Neural cell (in vitro differentiated cells): ENCODE data around the gene RGS13. TPM values are rescaled to one million over a fixed set of nuclear protein-coding genes. Genes with fewer than 3 reads are reported as not detected.

Source experiments
- H2AFZ ChIP-seq: fragments of 200-600, 300-800 bp; sonication (generic), shearing (Covaris generic); 2 replicates; pipeline ENCODE4 v1.6.0; 2014; ENCODE audit warnings: low read depth, mild to moderate bottlenecking, antibody characterized with exemption, low read length, moderate library complexity
- H3F3A ChIP-seq: fragments of 200-600 bp; shearing (Covaris generic); 2 replicates; pipeline ENCODE4 v1.6.1; 2016; ENCODE audit warnings: mild to moderate bottlenecking, moderate library complexity, mixed read lengths, antibody characterized with exemption, low read length; ENCODE audit not compliant: insufficient read depth, poor library complexity, severe bottlenecking
- H3K27ac ChIP-seq: fragments of 200-600, 300-800 bp; sonication (generic), shearing (Covaris generic); 2 replicates; pipeline ENCODE4 v1.5.1; 2014; ENCODE audit warnings: mild to moderate bottlenecking, low read length, moderate library complexity
- H3K27me3 ChIP-seq: fragments of 300-800, 200-600 bp; sonication (generic), shearing (Covaris generic); 2 replicates; pipeline ENCODE4 v1.6.0; 2014; ENCODE audit warnings: mild to moderate bottlenecking, low read depth, low read length, moderate library complexity; ENCODE audit not compliant: insufficient read depth
- H3K36me3 ChIP-seq: fragments of 300-800, 200-600 bp; sonication (generic), shearing (Covaris generic); 2 replicates; pipeline ENCODE4 v1.5.1; 2014; ENCODE audit warnings: mild to moderate bottlenecking, antibody characterized with exemption, low read length, moderate library complexity; ENCODE audit not compliant: insufficient read depth
- H3K4me2 ChIP-seq: fragments of 300-800, 200-600 bp; sonication (generic), shearing (Covaris generic); 2 replicates; pipeline ENCODE4 v1.6.0; 2014; ENCODE audit warnings: mild to moderate bottlenecking, low read length
- H3K4me3 ChIP-seq: fragments of 300-800, 200-600 bp; sonication (generic), shearing (Covaris generic); 2 replicates; pipeline ENCODE4 v1.5.1; 2014; ENCODE audit warnings: mild to moderate bottlenecking, low read length, moderate library complexity
- H3K79me2 ChIP-seq: fragments of 200-600 bp; shearing (Covaris generic); replicated peaks from 2 replicates; pipeline ENCODE4 v1.6.0; 2014; ENCODE audit warnings: mild to moderate bottlenecking, low read length, moderate library complexity; ENCODE audit not compliant: insufficient read depth
- H3K9ac ChIP-seq: fragments of 300-800, 200-600 bp; sonication (generic), shearing (Covaris generic); 2 replicates; pipeline ENCODE4 v1.6.1; 2016; ENCODE audit warnings: mild to moderate bottlenecking, low read length, mixed read lengths
- H3K9me2 ChIP-seq: fragments of 200-600 bp; shearing (Covaris generic); 2 replicates; pipeline ENCODE4 v1.6.1; 2016; ENCODE audit warnings: mild to moderate bottlenecking, low read length, mixed read lengths; ENCODE audit not compliant: insufficient read depth
- H3K9me3 ChIP-seq: fragments of 200-600, 300-800 bp; sonication (generic), shearing (Covaris generic); 2 replicates; pipeline ENCODE4 v1.6.1; 2016; ENCODE audit warnings: mild to moderate bottlenecking, mixed run types, low read length, moderate library complexity, mixed read lengths
- H4K20me1 ChIP-seq: fragments of 200-600 bp; shearing (Covaris generic); 2 replicates; pipeline ENCODE4 v1.6.1; 2016; ENCODE audit warnings: mild to moderate bottlenecking, mixed run types; ENCODE audit not compliant: insufficient read depth
- EP300 ChIP-seq: fragments of 450-650 bp; conservative IDR thresholded peaks from 2 replicates; pipeline ENCODE4 v1.6.1; 2014; ENCODE audit warnings: antibody characterized with exemption, mild to moderate bottlenecking, moderate library complexity; ENCODE audit not compliant: poor library complexity, severe bottlenecking
- EZH2 ChIP-seq: fragments of 200-600, 300-800 bp; shearing (Covaris generic), sonication (generic); IDR thresholded peaks from 2 replicates; pipeline ENCODE4 v1.6.1; 2014; ENCODE audit warnings: antibody characterized with exemption, low read length, borderline replicate concordance, mild to moderate bottlenecking; ENCODE audit not compliant: insufficient read depth, poor library complexity, severe bottlenecking
- MXI1 ChIP-seq: fragments of 450-650 bp; conservative IDR thresholded peaks from 2 replicates; pipeline ENCODE4 v1.6.1; 2014; ENCODE audit warnings: antibody characterized with exemption, mild to moderate bottlenecking; ENCODE audit not compliant: poor library complexity, severe bottlenecking
- POLR2AphosphoS5 ChIP-seq: IDR thresholded peaks from 2 replicates; pipeline ENCODE4 v1.6.1; 2012
- RAD21 ChIP-seq: fragments of 450-650 bp; conservative IDR thresholded peaks from 2 replicates; pipeline ENCODE4 v1.6.1; 2014; ENCODE audit warnings: antibody characterized with exemption, mild to moderate bottlenecking, moderate library complexity
- SMC3 ChIP-seq: fragments of 450-650 bp; conservative IDR thresholded peaks from 2 replicates; pipeline ENCODE4 v1.6.1; 2014; ENCODE audit warnings: antibody characterized with exemption, mild to moderate bottlenecking, moderate library complexity; ENCODE audit not compliant: poor library complexity
- TAF1 ChIP-seq: IDR thresholded peaks from 2 replicates; pipeline ENCODE4 v1.6.1; 2012; ENCODE audit warnings: low read depth
- polyA plus RNA-seq: library from polyadenylated mRNA; depleted of rRNA; stranded (reverse); fragments of >200 nt; gene quantifications from 2 replicates; pipeline ENCODE4 v1.2.3, GENCODE V29; 2014
- TF ChIP-seq, protein P1 (sequence below): fragments of 450-650 bp; IDR thresholded peaks from 2 replicates; pipeline ENCODE4 v1.5.1; 2014; ENCODE audit warnings: antibody characterized with exemption, mild to moderate bottlenecking, moderate library complexity; ENCODE audit not compliant: poor library complexity, severe bottlenecking
- TF ChIP-seq, protein P2 (sequence below): IDR thresholded peaks from 2 replicates; pipeline ENCODE4 v1.6.1; 2012; ENCODE audit warnings: borderline replicate concordance

RGS13 gene
- polyA plus RNA-seq, 1 donor from 2014 or later, result not detected

DNA sequence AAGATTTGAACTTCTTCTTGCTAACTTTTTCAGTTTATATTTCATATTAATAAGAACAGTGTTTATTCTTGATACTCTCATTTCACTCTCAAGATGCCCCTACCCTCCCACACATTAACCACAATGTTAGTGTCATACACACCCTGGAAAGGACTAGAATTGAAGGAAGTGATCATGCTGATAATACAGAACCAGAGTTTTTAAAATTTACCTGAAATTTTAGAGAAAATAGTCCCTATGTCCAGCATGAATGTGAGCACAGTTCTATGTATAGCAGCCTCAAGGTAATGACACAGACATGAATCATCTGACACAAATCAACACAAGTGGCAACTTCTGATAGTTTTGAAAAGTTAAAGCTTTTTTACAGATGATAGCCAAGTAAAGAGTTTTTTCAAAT is 34.4 kb upstream of the RGS13 start:
- TF ChIP-seq RAD21, result no peak
- no peak for TF ChIP-seq EZH2
- TF ChIP-seq, protein P1, sequence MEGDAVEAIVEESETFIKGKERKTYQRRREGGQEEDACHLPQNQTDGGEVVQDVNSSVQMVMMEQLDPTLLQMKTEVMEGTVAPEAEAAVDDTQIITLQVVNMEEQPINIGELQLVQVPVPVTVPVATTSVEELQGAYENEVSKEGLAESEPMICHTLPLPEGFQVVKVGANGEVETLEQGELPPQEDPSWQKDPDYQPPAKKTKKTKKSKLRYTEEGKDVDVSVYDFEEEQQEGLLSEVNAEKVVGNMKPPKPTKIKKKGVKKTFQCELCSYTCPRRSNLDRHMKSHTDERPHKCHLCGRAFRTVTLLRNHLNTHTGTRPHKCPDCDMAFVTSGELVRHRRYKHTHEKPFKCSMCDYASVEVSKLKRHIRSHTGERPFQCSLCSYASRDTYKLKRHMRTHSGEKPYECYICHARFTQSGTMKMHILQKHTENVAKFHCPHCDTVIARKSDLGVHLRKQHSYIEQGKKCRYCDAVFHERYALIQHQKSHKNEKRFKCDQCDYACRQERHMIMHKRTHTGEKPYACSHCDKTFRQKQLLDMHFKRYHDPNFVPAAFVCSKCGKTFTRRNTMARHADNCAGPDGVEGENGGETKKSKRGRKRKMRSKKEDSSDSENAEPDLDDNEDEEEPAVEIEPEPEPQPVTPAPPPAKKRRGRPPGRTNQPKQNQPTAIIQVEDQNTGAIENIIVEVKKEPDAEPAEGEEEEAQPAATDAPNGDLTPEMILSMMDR, result no peak
- TF ChIP-seq, protein P2, sequence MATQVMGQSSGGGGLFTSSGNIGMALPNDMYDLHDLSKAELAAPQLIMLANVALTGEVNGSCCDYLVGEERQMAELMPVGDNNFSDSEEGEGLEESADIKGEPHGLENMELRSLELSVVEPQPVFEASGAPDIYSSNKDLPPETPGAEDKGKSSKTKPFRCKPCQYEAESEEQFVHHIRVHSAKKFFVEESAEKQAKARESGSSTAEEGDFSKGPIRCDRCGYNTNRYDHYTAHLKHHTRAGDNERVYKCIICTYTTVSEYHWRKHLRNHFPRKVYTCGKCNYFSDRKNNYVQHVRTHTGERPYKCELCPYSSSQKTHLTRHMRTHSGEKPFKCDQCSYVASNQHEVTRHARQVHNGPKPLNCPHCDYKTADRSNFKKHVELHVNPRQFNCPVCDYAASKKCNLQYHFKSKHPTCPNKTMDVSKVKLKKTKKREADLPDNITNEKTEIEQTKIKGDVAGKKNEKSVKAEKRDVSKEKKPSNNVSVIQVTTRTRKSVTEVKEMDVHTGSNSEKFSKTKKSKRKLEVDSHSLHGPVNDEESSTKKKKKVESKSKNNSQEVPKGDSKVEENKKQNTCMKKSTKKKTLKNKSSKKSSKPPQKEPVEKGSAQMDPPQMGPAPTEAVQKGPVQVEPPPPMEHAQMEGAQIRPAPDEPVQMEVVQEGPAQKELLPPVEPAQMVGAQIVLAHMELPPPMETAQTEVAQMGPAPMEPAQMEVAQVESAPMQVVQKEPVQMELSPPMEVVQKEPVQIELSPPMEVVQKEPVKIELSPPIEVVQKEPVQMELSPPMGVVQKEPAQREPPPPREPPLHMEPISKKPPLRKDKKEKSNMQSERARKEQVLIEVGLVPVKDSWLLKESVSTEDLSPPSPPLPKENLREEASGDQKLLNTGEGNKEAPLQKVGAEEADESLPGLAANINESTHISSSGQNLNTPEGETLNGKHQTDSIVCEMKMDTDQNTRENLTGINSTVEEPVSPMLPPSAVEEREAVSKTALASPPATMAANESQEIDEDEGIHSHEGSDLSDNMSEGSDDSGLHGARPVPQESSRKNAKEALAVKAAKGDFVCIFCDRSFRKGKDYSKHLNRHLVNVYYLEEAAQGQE, result no peak
- no peak for TF ChIP-seq EP300
- TF ChIP-seq MXI1, result no peak
- TF ChIP-seq TAF1, result no peak
- TF ChIP-seq SMC3, result no peak
- no peak for TF ChIP-seq POLR2AphosphoS5
- Histone ChIP-seq H3K36me3 (no peaks in the 10 kb centered on the region), H3F3A (no peaks in the 10 kb centered on the region), H3K4me2 (no peak overlapping the region), H3K27me3 (no peaks in the 10 kb centered on the region), H3K9ac (no peak overlapping the region), H3K4me3 (no peak overlapping the region), H3K9me3 (no peaks in the 10 kb centered on the region), H3K79me2 (no peaks in the 10 kb centered on the region), H4K20me1 (no peaks in the 10 kb centered on the region), H2AFZ (no peak overlapping the region), H3K9me2 (no peaks in the 10 kb centered on the region), H3K27ac (no peak overlapping the region)

DNA sequence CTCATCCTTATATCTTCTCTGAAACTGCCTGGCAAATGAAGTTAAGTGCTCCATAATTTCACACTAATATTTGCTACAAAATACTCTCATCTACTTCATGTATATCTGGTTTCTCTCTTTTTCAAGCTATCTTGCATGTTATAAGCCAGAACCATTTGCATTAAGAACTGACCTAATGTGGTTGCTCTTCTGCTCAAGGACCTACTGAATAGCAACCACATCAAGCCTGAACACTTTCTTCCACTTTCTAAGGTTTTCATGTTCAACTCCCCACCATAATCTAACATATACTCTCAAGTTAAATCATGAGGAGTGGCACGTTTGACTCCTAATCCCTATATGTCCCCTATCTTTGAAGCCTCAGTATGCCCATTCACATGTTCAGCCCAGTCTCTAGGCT is 33.2 kb upstream of the RGS13 start:
- Histone ChIP-seq H3K4me2 (no peak overlapping the region), H3K27me3 (no peaks in the 10 kb centered on the region), H3K9ac (no peak overlapping the region), H3K4me3 (no peak overlapping the region), H3F3A (no peaks in the 10 kb centered on the region), H3K36me3 (no peaks in the 10 kb centered on the region), H3K79me2 (no peaks in the 10 kb centered on the region), H3K27ac (no peak overlapping the region), H3K9me3 (no peaks in the 10 kb centered on the region), H4K20me1 (no peaks in the 10 kb centered on the region), H3K9me2 (no peaks in the 10 kb centered on the region), H2AFZ (no peak overlapping the region)
- TF ChIP-seq, protein P2, result no peak
- TF ChIP-seq, protein P1, result no peak
- TF ChIP-seq TAF1 (no peak), POLR2AphosphoS5 (no peak), RAD21 (no peak), SMC3 (no peak), MXI1 (no peak), EP300 (no peak), EZH2 (no peak)
